ENCODE data around the gene HES3.

- TF ChIP-seq, protein P1, sequence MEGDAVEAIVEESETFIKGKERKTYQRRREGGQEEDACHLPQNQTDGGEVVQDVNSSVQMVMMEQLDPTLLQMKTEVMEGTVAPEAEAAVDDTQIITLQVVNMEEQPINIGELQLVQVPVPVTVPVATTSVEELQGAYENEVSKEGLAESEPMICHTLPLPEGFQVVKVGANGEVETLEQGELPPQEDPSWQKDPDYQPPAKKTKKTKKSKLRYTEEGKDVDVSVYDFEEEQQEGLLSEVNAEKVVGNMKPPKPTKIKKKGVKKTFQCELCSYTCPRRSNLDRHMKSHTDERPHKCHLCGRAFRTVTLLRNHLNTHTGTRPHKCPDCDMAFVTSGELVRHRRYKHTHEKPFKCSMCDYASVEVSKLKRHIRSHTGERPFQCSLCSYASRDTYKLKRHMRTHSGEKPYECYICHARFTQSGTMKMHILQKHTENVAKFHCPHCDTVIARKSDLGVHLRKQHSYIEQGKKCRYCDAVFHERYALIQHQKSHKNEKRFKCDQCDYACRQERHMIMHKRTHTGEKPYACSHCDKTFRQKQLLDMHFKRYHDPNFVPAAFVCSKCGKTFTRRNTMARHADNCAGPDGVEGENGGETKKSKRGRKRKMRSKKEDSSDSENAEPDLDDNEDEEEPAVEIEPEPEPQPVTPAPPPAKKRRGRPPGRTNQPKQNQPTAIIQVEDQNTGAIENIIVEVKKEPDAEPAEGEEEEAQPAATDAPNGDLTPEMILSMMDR (IDR thresholded peaks at IDR 0.05 in 2 of 3, conservative IDR thresholded peaks at IDR 0.05 in 1 of 3; ENCODE audit: borderline replicate concordance in 1 of 3, insufficient read depth in 1 of 3, low read depth in 2 of 3, low read length in 2 of 3) = no peak
- TF ChIP-seq JUND (IDR thresholded peaks at IDR 0.05) = no peak
- no peak for TF ChIP-seq SP1 (IDR thresholded peaks at IDR 0.05; ENCODE audit: low read depth)
- no peak for TF ChIP-seq POLR2AphosphoS5 (IDR thresholded peaks at IDR 0.05; ENCODE audit: low read depth, low read length)
- TF ChIP-seq ZNF274 (IDR thresholded peaks at IDR 0.05; ENCODE audit: low read depth, low read length) = no peak
- TF ChIP-seq POLR2A (IDR thresholded peaks at IDR 0.05; ENCODE audit: borderline replicate concordance, extremely low read depth, insufficient read depth, insufficient read length) = no peak
- TF ChIP-seq TCF7L2 (IDR thresholded peaks at IDR 0.05; ENCODE audit: borderline replicate concordance, extremely low read depth, insufficient read depth, insufficient read length) = no peak
- no peak for TF ChIP-seq EZH2 (IDR thresholded peaks at IDR 0.05)
Observed at GRCh38 chr1:6208723-6209660, 35.0 kb upstream of the HES3 start.
